Measurements from ENCODE around the gene POLR3C. TPM values are rescaled to one million over a fixed set of nuclear protein-coding genes. Genes with fewer than 3 reads are reported as not detected.

POLR3C gene
- total RNA-seq, 1 experiment from 2014 or later, result 24.9 TPM

- TF ChIP-seq, protein P1, sequence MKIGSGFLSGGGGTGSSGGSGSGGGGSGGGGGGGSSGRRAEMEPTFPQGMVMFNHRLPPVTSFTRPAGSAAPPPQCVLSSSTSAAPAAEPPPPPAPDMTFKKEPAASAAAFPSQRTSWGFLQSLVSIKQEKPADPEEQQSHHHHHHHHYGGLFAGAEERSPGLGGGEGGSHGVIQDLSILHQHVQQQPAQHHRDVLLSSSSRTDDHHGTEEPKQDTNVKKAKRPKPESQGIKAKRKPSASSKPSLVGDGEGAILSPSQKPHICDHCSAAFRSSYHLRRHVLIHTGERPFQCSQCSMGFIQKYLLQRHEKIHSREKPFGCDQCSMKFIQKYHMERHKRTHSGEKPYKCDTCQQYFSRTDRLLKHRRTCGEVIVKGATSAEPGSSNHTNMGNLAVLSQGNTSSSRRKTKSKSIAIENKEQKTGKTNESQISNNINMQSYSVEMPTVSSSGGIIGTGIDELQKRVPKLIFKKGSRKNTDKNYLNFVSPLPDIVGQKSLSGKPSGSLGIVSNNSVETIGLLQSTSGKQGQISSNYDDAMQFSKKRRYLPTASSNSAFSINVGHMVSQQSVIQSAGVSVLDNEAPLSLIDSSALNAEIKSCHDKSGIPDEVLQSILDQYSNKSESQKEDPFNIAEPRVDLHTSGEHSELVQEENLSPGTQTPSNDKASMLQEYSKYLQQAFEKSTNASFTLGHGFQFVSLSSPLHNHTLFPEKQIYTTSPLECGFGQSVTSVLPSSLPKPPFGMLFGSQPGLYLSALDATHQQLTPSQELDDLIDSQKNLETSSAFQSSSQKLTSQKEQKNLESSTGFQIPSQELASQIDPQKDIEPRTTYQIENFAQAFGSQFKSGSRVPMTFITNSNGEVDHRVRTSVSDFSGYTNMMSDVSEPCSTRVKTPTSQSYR (CRISPR knock-in tag; IDR thresholded peaks at IDR 0.05), result no peak
- TF ChIP-seq, protein P2, sequence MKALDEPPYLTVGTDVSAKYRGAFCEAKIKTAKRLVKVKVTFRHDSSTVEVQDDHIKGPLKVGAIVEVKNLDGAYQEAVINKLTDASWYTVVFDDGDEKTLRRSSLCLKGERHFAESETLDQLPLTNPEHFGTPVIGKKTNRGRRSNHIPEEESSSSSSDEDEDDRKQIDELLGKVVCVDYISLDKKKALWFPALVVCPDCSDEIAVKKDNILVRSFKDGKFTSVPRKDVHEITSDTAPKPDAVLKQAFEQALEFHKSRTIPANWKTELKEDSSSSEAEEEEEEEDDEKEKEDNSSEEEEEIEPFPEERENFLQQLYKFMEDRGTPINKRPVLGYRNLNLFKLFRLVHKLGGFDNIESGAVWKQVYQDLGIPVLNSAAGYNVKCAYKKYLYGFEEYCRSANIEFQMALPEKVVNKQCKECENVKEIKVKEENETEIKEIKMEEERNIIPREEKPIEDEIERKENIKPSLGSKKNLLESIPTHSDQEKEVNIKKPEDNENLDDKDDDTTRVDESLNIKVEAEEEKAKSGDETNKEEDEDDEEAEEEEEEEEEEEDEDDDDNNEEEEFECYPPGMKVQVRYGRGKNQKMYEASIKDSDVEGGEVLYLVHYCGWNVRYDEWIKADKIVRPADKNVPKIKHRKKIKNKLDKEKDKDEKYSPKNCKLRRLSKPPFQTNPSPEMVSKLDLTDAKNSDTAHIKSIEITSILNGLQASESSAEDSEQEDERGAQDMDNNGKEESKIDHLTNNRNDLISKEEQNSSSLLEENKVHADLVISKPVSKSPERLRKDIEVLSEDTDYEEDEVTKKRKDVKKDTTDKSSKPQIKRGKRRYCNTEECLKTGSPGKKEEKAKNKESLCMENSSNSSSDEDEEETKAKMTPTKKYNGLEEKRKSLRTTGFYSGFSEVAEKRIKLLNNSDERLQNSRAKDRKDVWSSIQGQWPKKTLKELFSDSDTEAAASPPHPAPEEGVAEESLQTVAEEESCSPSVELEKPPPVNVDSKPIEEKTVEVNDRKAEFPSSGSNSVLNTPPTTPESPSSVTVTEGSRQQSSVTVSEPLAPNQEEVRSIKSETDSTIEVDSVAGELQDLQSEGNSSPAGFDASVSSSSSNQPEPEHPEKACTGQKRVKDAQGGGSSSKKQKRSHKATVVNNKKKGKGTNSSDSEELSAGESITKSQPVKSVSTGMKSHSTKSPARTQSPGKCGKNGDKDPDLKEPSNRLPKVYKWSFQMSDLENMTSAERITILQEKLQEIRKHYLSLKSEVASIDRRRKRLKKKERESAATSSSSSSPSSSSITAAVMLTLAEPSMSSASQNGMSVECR (CRISPR knock-in tag; IDR thresholded peaks at IDR 0.05; ENCODE audit: borderline replicate concordance), result no peak
- TF ChIP-seq GRHL2 (CRISPR knock-in tag; IDR thresholded peaks at IDR 0.05; ENCODE audit: insufficient replicate concordance, severe bottlenecking) (no peak), ZBTB43 (CRISPR knock-in tag; IDR thresholded peaks at IDR 0.05) (no peak), TEAD4 (CRISPR knock-in tag; IDR thresholded peaks at IDR 0.05) (no peak), SP1 (CRISPR knock-in tag; conservative IDR thresholded peaks at IDR 0.05) (no peak)
Observed at GRCh38 chr1:145806408-145806807, 17.6 kb upstream of the POLR3C start (continued).

GRCh38 chr1:145806844-145807243 lies 17.2 kb upstream of the POLR3C start:
- no peaks in the 10 kb centered on the region for H3K27me3 Mint-ChIP-seq (ENCODE audit: low read depth)
- no peaks in the 10 kb centered on the region for H3K36me3 Mint-ChIP-seq
- peaks cover 30% of the 10 kb centered on the region for H3K4me1 Mint-ChIP-seq
- POLR2A ChIA-PET, result no interaction called here
- no peaks in the 10 kb centered on the region for H3K9me3 Mint-ChIP-seq
- H3K27ac Mint-ChIP-seq, result no peak overlapping the region
- no peak overlapping the region for H3K4me3 Mint-ChIP-seq
- ATAC-seq (no peak), DNase-seq (ENCODE audit: low spot score) (no peak)
- CTCF ChIA-PET, result interaction anchor here (2.2 kb wide), 1 partner anchor 39 kb away, joined by 10 read pairs; the partner anchor contains the start of gene NUDT17
- TF ChIP-seq, protein P3, sequence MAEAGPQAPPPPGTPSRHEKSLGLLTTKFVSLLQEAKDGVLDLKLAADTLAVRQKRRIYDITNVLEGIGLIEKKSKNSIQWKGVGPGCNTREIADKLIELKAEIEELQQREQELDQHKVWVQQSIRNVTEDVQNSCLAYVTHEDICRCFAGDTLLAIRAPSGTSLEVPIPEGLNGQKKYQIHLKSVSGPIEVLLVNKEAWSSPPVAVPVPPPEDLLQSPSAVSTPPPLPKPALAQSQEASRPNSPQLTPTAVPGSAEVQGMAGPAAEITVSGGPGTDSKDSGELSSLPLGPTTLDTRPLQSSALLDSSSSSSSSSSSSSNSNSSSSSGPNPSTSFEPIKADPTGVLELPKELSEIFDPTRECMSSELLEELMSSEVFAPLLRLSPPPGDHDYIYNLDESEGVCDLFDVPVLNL (CRISPR knock-in tag; IDR thresholded peaks at IDR 0.05; ENCODE audit: borderline replicate concordance, low read depth), result no peak
- TF ChIP-seq TEAD4 (CRISPR knock-in tag; IDR thresholded peaks at IDR 0.05), result no peak
- no peak for TF ChIP-seq AFF4 (CRISPR knock-in tag; IDR thresholded peaks at IDR 0.05; ENCODE audit: borderline replicate concordance)
- no peak for TF ChIP-seq JUN (CRISPR knock-in tag; IDR thresholded peaks at IDR 0.05)
- no peak for TF ChIP-seq JAZF1 (CRISPR knock-in tag; IDR thresholded peaks at IDR 0.05)
- TF ChIP-seq SP1 (CRISPR knock-in tag; conservative IDR thresholded peaks at IDR 0.05), result no peak
- TF ChIP-seq ZNF317 (CRISPR knock-in tag; IDR thresholded peaks at IDR 0.05; ENCODE audit: borderline replicate concordance, low read depth), result no peak
- TF ChIP-seq, protein P4, sequence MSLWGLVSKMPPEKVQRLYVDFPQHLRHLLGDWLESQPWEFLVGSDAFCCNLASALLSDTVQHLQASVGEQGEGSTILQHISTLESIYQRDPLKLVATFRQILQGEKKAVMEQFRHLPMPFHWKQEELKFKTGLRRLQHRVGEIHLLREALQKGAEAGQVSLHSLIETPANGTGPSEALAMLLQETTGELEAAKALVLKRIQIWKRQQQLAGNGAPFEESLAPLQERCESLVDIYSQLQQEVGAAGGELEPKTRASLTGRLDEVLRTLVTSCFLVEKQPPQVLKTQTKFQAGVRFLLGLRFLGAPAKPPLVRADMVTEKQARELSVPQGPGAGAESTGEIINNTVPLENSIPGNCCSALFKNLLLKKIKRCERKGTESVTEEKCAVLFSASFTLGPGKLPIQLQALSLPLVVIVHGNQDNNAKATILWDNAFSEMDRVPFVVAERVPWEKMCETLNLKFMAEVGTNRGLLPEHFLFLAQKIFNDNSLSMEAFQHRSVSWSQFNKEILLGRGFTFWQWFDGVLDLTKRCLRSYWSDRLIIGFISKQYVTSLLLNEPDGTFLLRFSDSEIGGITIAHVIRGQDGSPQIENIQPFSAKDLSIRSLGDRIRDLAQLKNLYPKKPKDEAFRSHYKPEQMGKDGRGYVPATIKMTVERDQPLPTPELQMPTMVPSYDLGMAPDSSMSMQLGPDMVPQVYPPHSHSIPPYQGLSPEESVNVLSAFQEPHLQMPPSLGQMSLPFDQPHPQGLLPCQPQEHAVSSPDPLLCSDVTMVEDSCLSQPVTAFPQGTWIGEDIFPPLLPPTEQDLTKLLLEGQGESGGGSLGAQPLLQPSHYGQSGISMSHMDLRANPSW (CRISPR knock-in tag; conservative IDR thresholded peaks at IDR 0.05; ENCODE audit: low read depth), result no peak
- TF ChIP-seq KAT7 (CRISPR knock-in tag; IDR thresholded peaks at IDR 0.05; ENCODE audit: borderline replicate concordance), result no peak
- TF ChIP-seq ESRRA (CRISPR knock-in tag; IDR thresholded peaks at IDR 0.05; ENCODE audit: borderline replicate concordance), result no peak
